GM12865 (cell line): ENCODE measurements around the gene CPTP.

Source experiments
- DNase-seq: peaks from one replicate; pipeline ENCODE4 v3.0.0; 2010; ENCODE audit warnings: low read depth
- H3K4me3 ChIP-seq: 2 replicates; pipeline ENCODE4 v1.5.1; 2011; ENCODE audit warnings: mild to moderate bottlenecking, low read depth, low read length, control low read depth
- TF ChIP-seq, protein P1 (sequence below): IDR thresholded peaks from 2 replicates; pipeline ENCODE4 v1.5.1; 2011; ENCODE audit warnings: low read length, control low read depth, low read depth, inconsistent platforms; ENCODE audit not compliant: insufficient read depth; ENCODE audit errors: missing control alignments

Gene CPTP

GRCh38 chr1:1324524-1325287 is at the start of gene CPTP, which contains the start of gene INTS11:
Gene CPTP, plus strand, starts transcription at chr1:1324802. Its CDS starts 2,109 bp downstream, at chr1:1326911.
Gene INTS11, minus strand, starts transcription at chr1:1324660. Its CDS starts 52 bp downstream, at chr1:1324608.
- DNase-seq, result peak; percentile 96
- H3K4me3 ChIP-seq, result peak within 1 kb of the TSS; percentile 92
- TF ChIP-seq, protein P1, sequence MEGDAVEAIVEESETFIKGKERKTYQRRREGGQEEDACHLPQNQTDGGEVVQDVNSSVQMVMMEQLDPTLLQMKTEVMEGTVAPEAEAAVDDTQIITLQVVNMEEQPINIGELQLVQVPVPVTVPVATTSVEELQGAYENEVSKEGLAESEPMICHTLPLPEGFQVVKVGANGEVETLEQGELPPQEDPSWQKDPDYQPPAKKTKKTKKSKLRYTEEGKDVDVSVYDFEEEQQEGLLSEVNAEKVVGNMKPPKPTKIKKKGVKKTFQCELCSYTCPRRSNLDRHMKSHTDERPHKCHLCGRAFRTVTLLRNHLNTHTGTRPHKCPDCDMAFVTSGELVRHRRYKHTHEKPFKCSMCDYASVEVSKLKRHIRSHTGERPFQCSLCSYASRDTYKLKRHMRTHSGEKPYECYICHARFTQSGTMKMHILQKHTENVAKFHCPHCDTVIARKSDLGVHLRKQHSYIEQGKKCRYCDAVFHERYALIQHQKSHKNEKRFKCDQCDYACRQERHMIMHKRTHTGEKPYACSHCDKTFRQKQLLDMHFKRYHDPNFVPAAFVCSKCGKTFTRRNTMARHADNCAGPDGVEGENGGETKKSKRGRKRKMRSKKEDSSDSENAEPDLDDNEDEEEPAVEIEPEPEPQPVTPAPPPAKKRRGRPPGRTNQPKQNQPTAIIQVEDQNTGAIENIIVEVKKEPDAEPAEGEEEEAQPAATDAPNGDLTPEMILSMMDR, result no peak

DNA sequence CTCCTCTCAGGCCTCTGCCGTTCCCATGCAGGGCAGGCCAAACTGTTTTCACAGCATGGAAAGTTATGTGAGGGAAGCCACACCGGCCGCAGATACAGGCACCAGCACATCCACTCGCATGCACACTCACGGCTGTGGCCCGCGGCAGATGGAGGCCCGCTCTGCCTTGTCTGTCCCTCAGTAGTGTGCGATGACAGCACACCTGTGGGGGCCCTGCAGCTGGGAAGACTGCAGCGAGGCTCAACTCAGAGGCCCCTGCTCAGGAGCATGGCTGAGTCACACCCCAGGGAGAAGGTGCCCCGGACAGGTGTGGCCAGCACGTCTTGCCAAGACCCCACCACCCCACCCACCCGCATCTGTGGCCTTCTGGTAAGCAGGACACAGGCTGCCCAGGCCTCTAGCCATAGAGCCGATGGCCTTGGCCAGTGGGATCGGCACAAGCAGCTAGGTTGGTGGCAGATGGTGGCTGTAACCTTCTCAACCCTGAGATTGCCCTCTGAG is 49.6 kb upstream of the CPTP start:
- DNase-seq, result no peak
- TF ChIP-seq, protein P1, result no peak
- H3K4me3 ChIP-seq, result no peak overlapping the region

GRCh38 chr1:1275836-1276235 is 48.8 kb upstream of the CPTP start:
- DNase-seq, result no peak
- TF ChIP-seq, protein P1, result no peak
- H3K4me3 ChIP-seq, result no peak overlapping the region

DNA sequence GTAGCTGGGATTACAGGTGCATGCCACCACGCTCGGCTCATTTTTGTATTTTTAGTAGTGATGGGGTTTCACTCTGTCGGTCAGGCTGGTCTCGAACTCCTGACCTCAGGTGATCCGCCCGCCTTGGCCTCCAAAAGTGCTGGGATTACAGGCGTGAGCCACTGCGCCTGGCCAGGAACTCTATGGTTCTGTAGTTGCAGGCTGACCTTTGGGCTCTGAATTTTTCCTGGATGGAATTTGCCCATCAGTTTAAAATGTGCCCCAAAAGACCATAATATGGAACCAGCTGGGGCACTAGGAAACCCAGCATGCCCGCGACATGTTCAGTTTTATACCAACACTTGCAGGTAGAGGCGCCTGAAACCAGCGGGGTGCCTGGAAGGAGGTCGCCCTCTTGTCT is 46.0 kb upstream of the CPTP start:
- TF ChIP-seq, protein P1, result no peak
- H3K4me3 ChIP-seq, result no peak overlapping the region
- DNase-seq, result no peak

GRCh38 chr1:1279028-1279427 is 45.6 kb upstream of the CPTP start:
- DNase-seq, result no peak
- TF ChIP-seq, protein P1, result no peak
- no peak overlapping the region for H3K4me3 ChIP-seq

DNA sequence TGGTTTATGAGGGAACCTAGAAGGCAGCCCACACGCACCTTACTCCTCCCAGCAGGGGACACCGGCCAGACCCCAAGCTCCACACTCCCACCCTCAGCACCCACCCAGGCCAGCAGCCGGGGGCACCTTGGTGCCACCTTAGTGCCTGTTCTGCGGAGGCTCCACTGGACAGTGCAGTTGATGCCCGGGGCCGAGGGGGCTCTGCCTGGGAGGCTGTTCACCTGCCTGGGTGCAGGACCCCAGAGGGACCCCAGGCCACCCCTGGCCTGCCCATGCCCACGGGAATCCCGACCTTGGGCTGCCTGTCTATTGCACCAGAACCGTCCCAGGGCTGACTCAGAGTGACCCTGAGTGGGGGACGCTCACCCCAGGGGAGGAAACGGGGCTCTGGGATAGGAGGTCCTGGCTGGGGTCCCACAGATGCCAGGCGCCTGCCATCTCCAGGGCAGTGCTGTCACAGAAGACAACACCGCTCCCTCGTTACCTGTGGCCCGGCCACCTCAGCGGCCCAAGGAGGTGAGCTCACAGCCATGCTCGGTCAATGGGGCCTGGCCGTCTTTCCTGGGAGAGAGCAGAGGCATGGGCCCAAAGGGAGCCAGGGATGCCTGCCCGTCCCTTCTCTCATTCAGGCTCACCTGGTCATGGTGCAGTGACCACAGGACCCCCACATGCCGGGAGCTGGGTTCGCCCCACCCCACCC is 43.7 kb upstream of the CPTP start:
- TF ChIP-seq, protein P1, result no peak
- H3K4me3 ChIP-seq, result no peak overlapping the region
- DNase-seq, result no peak
